ENCODE measurements around the gene DACH1. TPM values are rescaled to one million over a fixed set of nuclear protein-coding genes. Genes with fewer than 3 reads are reported as not detected.

The DACH1 gene
- total RNA-seq, 4 donors from 2014 or later, result 1.2 to 7.9 (median 4.4) TPM

- no peak for TF ChIP-seq CTCF (IDR thresholded peaks at IDR 0.05; ENCODE audit: low read depth)
Measured at GRCh38 chr13:71617265-71617664, 249.7 kb downstream of the DACH1 start.

DNA sequence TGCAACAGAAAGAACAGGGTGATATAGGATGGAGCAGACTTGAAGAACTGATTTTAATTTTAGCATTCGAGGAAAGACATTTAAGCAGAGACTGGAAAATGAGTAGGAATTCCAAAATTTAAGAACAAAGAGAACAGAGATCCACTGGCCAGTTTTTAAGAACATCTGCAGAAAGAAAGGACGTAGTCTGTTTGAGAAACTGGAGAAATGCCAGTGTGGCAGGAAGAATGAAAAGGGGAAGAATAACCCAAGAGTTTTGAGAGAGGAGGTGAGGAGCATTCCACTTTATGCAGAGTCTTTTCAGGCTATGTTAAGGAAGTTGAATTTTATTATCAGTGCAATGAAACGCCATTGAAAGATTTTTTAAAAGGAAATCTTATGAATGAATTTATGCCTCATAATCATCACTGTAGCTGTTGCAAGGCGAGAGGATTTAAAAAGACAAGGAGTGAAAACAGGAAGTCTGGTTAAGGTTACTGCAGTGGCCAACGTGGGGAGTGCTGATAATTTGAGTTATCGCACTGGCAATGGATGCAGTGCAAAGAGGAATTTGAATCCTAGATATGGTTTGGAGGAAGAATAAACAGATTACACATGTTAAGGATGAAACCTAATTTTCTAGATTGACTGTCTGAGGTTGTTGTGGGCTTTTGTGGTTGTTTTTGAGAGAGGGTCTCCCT, 253.8 kb downstream of the DACH1 start:
- TF ChIP-seq CTCF (IDR thresholded peaks at IDR 0.05; ENCODE audit: low read depth), result no peak

- TF ChIP-seq CTCF (IDR thresholded peaks at IDR 0.05; ENCODE audit: low read depth), result no peak
Measured at GRCh38 chr13:71611292-71611691, 255.7 kb downstream of the DACH1 start.

GRCh38 chr13:71610876-71611275, 256.1 kb downstream of the DACH1 start:
- TF ChIP-seq CTCF (IDR thresholded peaks at IDR 0.05; ENCODE audit: low read depth), result no peak

DNA sequence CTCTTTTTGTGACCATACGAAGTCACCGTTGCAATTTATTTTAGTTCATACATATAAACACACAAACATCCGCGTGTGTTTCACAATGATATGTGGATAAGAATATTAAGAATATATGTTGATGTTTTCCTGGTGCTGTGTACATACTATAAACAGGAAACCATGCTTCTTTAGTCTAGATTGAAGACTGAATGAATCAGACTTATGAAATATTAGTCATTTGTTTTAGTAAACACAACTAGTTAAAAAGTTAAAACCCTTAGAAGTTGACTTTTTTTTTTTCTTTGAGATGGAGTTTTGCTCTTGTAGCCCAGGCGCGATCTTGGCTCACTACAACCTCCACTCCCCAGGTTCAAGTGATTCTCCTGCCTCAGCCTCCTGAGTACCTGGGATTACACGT, 257.7 kb downstream of the DACH1 start:
- TF ChIP-seq CTCF (IDR thresholded peaks at IDR 0.05; ENCODE audit: low read depth), result no peak

DNA sequence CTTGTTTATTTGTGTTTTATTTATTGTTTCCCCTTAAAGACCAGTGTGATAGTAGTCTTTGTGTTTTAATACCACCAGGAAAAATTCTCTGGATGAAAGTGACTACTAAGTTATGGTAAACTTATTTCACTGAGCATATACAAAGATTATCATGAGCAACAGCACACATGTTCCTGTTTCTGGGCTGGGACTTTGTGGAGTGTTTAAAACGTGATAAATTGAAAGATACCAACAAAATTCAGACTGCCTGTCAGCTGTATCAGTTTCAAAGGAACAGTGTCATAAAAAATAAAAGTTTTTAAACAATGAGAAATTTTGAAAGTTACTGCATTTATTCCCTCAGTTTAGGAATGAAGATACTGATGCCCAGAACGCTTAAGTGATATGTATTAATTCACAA, 259.4 kb downstream of the DACH1 start:
- TF ChIP-seq CTCF (IDR thresholded peaks at IDR 0.05; ENCODE audit: low read depth), result no peak

DNA sequence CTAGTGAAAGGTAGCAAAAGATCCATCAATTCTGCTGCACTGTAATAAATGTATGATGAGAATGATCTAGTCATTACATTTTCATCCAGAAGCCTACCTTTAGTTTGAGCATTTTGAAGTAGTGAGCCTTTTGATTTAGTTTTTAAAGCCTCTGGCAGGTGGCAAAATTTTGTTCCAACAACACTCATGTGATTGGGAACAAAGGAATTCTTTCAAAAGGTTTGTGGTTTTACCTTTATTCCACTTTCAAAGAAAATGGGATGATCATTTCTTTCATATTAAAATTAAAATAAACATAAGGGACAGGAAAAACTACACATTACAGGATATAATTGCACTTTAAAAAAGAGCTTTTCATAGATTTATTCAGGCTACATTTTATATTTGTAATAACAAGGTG, 260.2 kb downstream of the DACH1 start:
- TF ChIP-seq CTCF (IDR thresholded peaks at IDR 0.05; ENCODE audit: low read depth), result no peak
